SK-N-SH treated with all-trans-retinoic acid at 6 μM for 48 hours (cell line): ENCODE measurements around the gene HEATR1.

Experiments used
- ATAC-seq: fragments of 200-7000 bp; cut with Tn5 transposase; 3 replicates; pipeline ENCODE4 v1.9.1; 2020; ENCODE audit warnings: mild to moderate bottlenecking, moderate library complexity
- ARNTL ChIP-seq: fragments of 450-650 bp; formaldehyde crosslinking; IDR thresholded peaks from 2 replicates; pipeline ENCODE4 v1.5.0; 2020; ENCODE audit warnings: low read depth, mild to moderate bottlenecking, moderate library complexity, borderline replicate concordance
- BACH2 ChIP-seq: fragments of 250-450 bp; sonication (Bioruptor Pico); IDR thresholded peaks from 2 replicates; pipeline ENCODE4 v1.9.0; 2021; ENCODE audit warnings: mild to moderate bottlenecking, borderline replicate concordance
- ESRRG ChIP-seq: fragments of 250-450 bp; sonication (Bioruptor Pico); IDR thresholded peaks from 2 replicates; pipeline ENCODE4 v1.6.1; 2021; ENCODE audit warnings: mild to moderate bottlenecking
- GLIS3 ChIP-seq: fragments of 250-450 bp; sonication (Bioruptor Pico); IDR thresholded peaks from 2 replicates; pipeline ENCODE4 v1.5.0; 2020; ENCODE audit warnings: mild to moderate bottlenecking, moderate library complexity
- ISL1 ChIP-seq: fragments of 250-450 bp; sonication (Bioruptor Pico); IDR thresholded peaks from 2 replicates; pipeline ENCODE4 v2.1.2; 2022; ENCODE audit warnings: mild to moderate bottlenecking, moderate library complexity
- OSR1 ChIP-seq: fragments of 250-450 bp; sonication (Bioruptor Pico); IDR thresholded peaks from 2 replicates; pipeline ENCODE4 v1.8.0; 2022; ENCODE audit warnings: moderate library complexity, mild to moderate bottlenecking, inconsistent platforms
- PATZ1 ChIP-seq: fragments of 250-450 bp; sonication (Bioruptor Pico); IDR thresholded peaks from 2 replicates; pipeline ENCODE4 v1.8.0; 2020; ENCODE audit warnings: mild to moderate bottlenecking, moderate library complexity, borderline replicate concordance
- PPARA ChIP-seq: fragments of 250-450 bp; sonication (Bioruptor Pico); IDR thresholded peaks from 2 replicates; pipeline ENCODE4 v1.5.0; 2020; ENCODE audit warnings: mild to moderate bottlenecking, borderline replicate concordance
- RARB ChIP-seq: fragments of 250-450 bp; sonication (Bioruptor Pico); IDR thresholded peaks from 2 replicates; pipeline ENCODE4 v1.8.0; 2021; ENCODE audit warnings: mild to moderate bottlenecking, moderate library complexity
- SNAI2 ChIP-seq: fragments of 250-450 bp; sonication (Bioruptor Pico); IDR thresholded peaks from 2 replicates; pipeline ENCODE4 v1.5.0; 2020; ENCODE audit warnings: mild to moderate bottlenecking, moderate library complexity
- ZFP30 ChIP-seq: fragments of 450-650 bp; formaldehyde crosslinking; IDR thresholded peaks from 2 replicates; pipeline ENCODE4 v1.5.0; 2022; ENCODE audit warnings: mild to moderate bottlenecking, moderate library complexity
- ZNF565 ChIP-seq: fragments of 450-650 bp; formaldehyde crosslinking; conservative IDR thresholded peaks from 2 replicates; pipeline ENCODE4 v1.5.0; 2020; ENCODE audit warnings: low read depth, mild to moderate bottlenecking, moderate library complexity
- ZNF70 ChIP-seq: fragments of 450-650 bp; formaldehyde crosslinking; IDR thresholded peaks from 2 replicates; pipeline ENCODE4 v1.5.0; 2020; ENCODE audit warnings: mild to moderate bottlenecking, moderate library complexity
- ZNF8 ChIP-seq: fragments of 450-650 bp; formaldehyde crosslinking; IDR thresholded peaks from 2 replicates; pipeline ENCODE4 v1.5.0; 2020; ENCODE audit warnings: mild to moderate bottlenecking, moderate library complexity
- TF ChIP-seq, protein P1 (sequence below): fragments of 250-450 bp; sonication (Bioruptor Pico); IDR thresholded peaks from 2 replicates; pipeline ENCODE4 v1.5.1; 2020; ENCODE audit warnings: low read depth, mild to moderate bottlenecking, moderate library complexity
- TF ChIP-seq, protein P2 (sequence below): fragments of 250-450 bp; sonication (Bioruptor Pico); IDR thresholded peaks from 2 replicates; pipeline ENCODE4 v1.5.1; 2021; ENCODE audit warnings: mild to moderate bottlenecking, moderate library complexity
- TF ChIP-seq, protein P3 (sequence below): fragments of 250-450 bp; sonication (Bioruptor Pico); IDR thresholded peaks from 2 replicates; pipeline ENCODE4 v1.8.0; 2021; ENCODE audit warnings: low read depth, mild to moderate bottlenecking, moderate library complexity, borderline replicate concordance
- TF ChIP-seq, protein P4 (sequence below): fragments of 250-450 bp; sonication (Bioruptor Pico); IDR thresholded peaks from 2 replicates; pipeline ENCODE4 v1.5.0; 2020; ENCODE audit warnings: mild to moderate bottlenecking, moderate library complexity

HEATR1 gene

GRCh38 chr1:236561976-236562375 lies 42.3 kb downstream of the HEATR1 start (continued):
- TF ChIP-seq PATZ1 (CRISPR knock-in tag) (no peak), ZFP30 (CRISPR knock-in tag) (no peak), BACH2 (CRISPR knock-in tag) (no peak), ESRRG (CRISPR knock-in tag) (0 out of 2 replicates have a peak, but pooled peaks have one; percentile 62), OSR1 (CRISPR knock-in tag) (no peak), RARB (CRISPR knock-in tag) (no peak), ISL1 (CRISPR knock-in tag) (peak; percentile 99), ZNF8 (CRISPR knock-in tag) (no peak), ZNF565 (CRISPR knock-in tag) (no peak), GLIS3 (peak; percentile 93; the same call in 1 of the 2 replicates)
- TF ChIP-seq, protein P1, sequence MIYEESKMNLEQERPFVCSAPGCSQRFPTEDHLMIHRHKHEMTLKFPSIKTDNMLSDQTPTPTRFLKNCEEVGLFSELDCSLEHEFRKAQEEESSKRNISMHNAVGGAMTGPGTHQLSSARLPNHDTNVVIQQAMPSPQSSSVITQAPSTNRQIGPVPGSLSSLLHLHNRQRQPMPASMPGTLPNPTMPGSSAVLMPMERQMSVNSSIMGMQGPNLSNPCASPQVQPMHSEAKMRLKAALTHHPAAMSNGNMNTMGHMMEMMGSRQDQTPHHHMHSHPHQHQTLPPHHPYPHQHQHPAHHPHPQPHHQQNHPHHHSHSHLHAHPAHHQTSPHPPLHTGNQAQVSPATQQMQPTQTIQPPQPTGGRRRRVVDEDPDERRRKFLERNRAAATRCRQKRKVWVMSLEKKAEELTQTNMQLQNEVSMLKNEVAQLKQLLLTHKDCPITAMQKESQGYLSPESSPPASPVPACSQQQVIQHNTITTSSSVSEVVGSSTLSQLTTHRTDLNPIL = peak; percentile 58; the same call in 1 of the 2 replicates

DNA sequence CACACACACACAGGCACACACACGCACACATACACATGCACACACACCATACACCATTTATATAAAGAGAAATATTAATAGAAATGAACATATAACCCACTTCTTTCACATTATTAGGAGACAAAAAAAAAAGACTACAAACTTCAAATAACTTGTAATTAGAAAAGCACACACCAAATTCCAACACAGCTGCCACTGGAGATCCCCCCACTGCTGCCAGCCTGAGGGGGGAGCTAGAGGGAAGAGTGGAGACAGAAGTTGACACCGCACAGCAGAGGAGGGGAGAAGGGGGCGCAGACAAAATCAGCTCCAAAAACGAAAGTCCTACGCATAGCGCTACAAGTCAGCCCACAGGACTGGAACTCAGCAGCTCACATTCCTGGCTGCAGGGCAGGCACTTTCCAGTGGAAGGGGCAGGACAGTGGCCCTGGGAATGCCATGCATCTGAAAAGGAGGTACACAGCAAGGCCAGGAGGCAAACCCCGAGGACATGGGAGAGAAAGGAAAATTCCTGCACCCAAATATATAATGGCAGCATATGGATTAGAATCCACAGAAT lies 44.0 kb downstream of the HEATR1 start:
- TF ChIP-seq ISL1 (CRISPR knock-in tag) (no peak), ZNF565 (CRISPR knock-in tag) (no peak), ARNTL (no peak), PATZ1 (CRISPR knock-in tag) (no peak), ZFP30 (CRISPR knock-in tag) (no peak), BACH2 (CRISPR knock-in tag) (no peak), ZNF8 (CRISPR knock-in tag) (no peak), PPARA (CRISPR knock-in tag) (no peak)
- TF ChIP-seq, protein P2, sequence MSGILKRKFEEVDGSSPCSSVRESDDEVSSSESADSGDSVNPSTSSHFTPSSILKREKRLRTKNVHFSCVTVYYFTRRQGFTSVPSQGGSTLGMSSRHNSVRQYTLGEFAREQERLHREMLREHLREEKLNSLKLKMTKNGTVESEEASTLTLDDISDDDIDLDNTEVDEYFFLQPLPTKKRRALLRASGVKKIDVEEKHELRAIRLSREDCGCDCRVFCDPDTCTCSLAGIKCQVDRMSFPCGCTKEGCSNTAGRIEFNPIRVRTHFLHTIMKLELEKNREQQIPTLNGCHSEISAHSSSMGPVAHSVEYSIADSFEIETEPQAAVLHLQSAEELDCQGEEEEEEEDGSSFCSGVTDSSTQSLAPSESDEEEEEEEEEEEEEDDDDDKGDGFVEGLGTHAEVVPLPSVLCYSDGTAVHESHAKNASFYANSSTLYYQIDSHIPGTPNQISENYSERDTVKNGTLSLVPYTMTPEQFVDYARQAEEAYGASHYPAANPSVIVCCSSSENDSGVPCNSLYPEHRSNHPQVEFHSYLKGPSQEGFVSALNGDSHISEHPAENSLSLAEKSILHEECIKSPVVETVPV (CRISPR knock-in tag) = no peak
- TF ChIP-seq, protein P3, sequence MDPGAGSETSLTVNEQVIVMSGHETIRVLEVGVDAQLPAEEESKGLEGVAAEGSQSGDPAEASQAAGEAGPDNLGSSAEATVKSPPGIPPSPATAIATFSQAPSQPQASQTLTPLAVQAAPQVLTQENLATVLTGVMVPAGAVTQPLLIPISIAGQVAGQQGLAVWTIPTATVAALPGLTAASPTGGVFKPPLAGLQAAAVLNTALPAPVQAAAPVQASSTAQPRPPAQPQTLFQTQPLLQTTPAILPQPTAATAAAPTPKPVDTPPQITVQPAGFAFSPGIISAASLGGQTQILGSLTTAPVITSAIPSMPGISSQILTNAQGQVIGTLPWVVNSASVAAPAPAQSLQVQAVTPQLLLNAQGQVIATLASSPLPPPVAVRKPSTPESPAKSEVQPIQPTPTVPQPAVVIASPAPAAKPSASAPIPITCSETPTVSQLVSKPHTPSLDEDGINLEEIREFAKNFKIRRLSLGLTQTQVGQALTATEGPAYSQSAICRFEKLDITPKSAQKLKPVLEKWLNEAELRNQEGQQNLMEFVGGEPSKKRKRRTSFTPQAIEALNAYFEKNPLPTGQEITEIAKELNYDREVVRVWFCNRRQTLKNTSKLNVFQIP (CRISPR knock-in tag) = no peak
- TF ChIP-seq, protein P1 = no peak
- ATAC-seq = no peak

GRCh38 chr1:236558846-236559245 lies 45.5 kb downstream of the HEATR1 start:
- ATAC-seq = no peak
- no peak for TF ChIP-seq ZNF8 (CRISPR knock-in tag)
- no peak for TF ChIP-seq ZFP30 (CRISPR knock-in tag)
- no peak for TF ChIP-seq PATZ1 (CRISPR knock-in tag)
- TF ChIP-seq, protein P4, sequence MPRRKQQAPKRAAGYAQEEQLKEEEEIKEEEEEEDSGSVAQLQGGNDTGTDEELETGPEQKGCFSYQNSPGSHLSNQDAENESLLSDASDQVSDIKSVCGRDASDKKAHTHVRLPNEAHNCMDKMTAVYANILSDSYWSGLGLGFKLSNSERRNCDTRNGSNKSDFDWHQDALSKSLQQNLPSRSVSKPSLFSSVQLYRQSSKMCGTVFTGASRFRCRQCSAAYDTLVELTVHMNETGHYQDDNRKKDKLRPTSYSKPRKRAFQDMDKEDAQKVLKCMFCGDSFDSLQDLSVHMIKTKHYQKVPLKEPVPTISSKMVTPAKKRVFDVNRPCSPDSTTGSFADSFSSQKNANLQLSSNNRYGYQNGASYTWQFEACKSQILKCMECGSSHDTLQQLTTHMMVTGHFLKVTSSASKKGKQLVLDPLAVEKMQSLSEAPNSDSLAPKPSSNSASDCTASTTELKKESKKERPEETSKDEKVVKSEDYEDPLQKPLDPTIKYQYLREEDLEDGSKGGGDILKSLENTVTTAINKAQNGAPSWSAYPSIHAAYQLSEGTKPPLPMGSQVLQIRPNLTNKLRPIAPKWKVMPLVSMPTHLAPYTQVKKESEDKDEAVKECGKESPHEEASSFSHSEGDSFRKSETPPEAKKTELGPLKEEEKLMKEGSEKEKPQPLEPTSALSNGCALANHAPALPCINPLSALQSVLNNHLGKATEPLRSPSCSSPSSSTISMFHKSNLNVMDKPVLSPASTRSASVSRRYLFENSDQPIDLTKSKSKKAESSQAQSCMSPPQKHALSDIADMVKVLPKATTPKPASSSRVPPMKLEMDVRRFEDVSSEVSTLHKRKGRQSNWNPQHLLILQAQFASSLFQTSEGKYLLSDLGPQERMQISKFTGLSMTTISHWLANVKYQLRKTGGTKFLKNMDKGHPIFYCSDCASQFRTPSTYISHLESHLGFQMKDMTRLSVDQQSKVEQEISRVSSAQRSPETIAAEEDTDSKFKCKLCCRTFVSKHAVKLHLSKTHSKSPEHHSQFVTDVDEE (CRISPR knock-in tag) = no peak
- TF ChIP-seq ARNTL = no peak
- TF ChIP-seq, protein P1 = no peak
- TF ChIP-seq GLIS3 = no peak
- TF ChIP-seq ZNF70 (CRISPR knock-in tag) = no peak
- no peak for TF ChIP-seq BACH2 (CRISPR knock-in tag)
- no peak for TF ChIP-seq SNAI2
